ENCODE results near the gene RELN.
"Not testable (repeated sequence)": the region's sequence is repeated elsewhere in the genome, so short reads cannot be mapped to it uniquely, and the experiment has no call there.

- not testable (repeated sequence) for TF ChIP-seq CTCF (conservative IDR thresholded peaks at IDR 0.05 in 1 of 2, IDR thresholded peaks at IDR 0.05 in 1 of 2; ENCODE audit: low read depth in 1 of 2, low read length in 2 of 2); EZH2 (IDR thresholded peaks at IDR 0.05; ENCODE audit: low read length, missing control alignments)
Observed at GRCh38 chr7:103815972-103816371, 173.5 kb downstream of the RELN start.

Data from fibroblast of lung (primary cell).